HG02623 (cell line): ENCODE results near the gene NAP1L5.

Source experiments
- ATAC-seq: cut with Tn5 transposase; IDR thresholded peaks from one replicate; pipeline ENCODE4 v1.9.1; 2021; ENCODE audit warnings: moderate library complexity; ENCODE audit not compliant: unreplicated experiment

The NAP1L5 gene

GRCh38 chr4:88661739-88662138 lies 35.9 kb downstream of the NAP1L5 start:
- no peak for ATAC-seq

GRCh38 chr4:88660446-88661294 lies 37.0 kb downstream of the NAP1L5 start:
- no peak for ATAC-seq

- no peak for ATAC-seq
Observed at GRCh38 chr4:88659890-88660208, 37.8 kb downstream of the NAP1L5 start.

- ATAC-seq: peak; percentile 79
Observed at GRCh38 chr4:88659055-88659889, 38.4 kb downstream of the NAP1L5 start.

GRCh38 chr4:88655226-88655625 lies 42.4 kb downstream of the NAP1L5 start:
- ATAC-seq: no peak

GRCh38 chr4:88653371-88653946 lies 44.2 kb downstream of the NAP1L5 start:
- ATAC-seq: no peak

GRCh38 chr4:88649716-88650115 lies 47.9 kb downstream of the NAP1L5 start:
- no peak for ATAC-seq

GRCh38 chr4:88646528-88647280 lies 50.9 kb downstream of the NAP1L5 start:
- ATAC-seq: no peak

GRCh38 chr4:88645994-88646393 lies 51.6 kb downstream of the NAP1L5 start:
- ATAC-seq: no peak
